NCI-H2196 (cell line): ENCODE measurements around the gene CD96.
"Not testable (repeated sequence)": the region's sequence is repeated elsewhere in the genome, so short reads cannot be mapped to it uniquely, and the experiment has no call there.

Experiments used
- DNase-seq: peaks from one replicate; lab custom pipeline; 2025; ENCODE audit not compliant: unreplicated experiment; lab: John Stamatoyannopoulos, UW

Gene CD96

DNA sequence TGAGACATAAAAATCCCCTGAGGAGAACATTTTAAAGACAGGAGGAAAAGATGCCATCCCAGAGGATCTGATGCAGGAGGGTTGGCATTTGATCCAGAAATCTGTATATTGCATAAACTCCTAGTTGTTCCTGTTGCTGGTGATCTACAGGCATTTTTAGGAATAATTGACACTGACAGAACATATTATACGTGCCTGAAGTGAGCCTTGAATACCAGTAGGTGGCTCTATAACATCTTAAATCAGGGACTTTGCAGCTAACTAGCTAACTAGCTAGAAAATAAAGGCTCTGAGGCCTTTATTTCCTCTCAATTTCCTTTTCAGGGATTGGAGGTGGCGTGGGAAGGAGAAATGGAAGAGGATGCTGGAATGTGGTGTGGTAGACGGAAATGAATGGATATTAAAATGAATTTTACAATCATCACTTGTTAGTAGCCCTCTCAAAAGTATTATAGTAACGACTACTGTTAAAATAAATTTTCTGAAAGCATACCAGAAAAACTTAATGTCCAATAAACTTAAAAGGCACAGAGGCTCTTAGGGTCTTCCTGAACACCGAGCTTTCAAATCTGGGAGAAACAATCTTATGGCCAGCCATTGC is 127.0 kb downstream of the CD96 start:
- DNase-seq, result peak; percentile 79

DNA sequence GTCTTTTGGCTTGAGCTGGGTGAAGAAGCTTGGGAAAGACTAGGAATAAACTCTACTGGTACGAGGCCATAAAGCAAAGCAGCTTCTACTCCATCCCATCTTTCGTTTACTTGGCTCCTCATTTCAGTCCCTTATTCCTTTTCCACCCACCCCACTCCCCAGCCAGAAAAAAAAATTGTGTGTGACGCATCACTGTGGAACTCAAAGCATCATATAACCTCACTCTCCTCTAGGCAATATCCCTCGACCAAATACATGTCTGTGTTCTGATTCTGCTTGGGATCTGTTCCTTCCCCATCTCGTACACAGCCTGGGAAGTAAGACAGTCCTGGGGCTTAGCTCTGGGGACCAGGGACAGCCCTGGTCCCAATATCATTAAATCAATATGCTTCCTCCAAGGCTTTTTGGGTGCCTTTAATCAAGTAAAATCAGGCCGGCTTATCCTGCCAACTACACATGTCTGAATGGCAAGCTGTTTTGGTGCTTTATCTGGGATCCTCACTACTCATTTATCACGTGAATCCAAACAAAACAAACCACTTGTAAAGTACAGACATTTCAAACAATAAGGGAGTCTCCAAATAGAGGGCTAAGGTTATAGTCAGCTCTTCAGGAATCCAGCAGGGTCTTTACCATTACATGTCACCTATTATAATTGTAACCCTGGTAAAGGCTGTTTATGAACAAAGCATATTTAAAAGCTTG is 128.1 kb downstream of the CD96 start:
- no peak for DNase-seq

DNA sequence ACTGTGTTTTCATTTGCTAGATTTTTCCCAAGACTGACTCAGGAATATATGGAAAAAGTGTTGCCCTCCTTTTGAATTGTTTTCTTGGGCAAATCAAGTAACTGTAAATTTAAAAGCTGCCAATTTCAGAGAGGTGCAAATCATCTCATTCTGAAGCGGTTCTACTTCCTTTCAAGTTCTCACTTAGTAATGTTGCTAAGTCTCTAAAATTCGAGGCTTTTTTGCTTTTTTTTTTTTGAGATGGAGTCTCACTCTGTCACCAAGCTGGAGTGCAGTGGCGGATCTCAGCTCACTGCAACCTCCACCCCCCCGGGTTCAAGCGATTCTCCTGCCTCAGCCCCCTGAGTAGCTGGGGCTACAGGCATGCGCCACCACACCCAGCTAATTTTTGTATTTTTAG is 130.5 kb downstream of the CD96 start:
- not testable (repeated sequence) for DNase-seq

DNA sequence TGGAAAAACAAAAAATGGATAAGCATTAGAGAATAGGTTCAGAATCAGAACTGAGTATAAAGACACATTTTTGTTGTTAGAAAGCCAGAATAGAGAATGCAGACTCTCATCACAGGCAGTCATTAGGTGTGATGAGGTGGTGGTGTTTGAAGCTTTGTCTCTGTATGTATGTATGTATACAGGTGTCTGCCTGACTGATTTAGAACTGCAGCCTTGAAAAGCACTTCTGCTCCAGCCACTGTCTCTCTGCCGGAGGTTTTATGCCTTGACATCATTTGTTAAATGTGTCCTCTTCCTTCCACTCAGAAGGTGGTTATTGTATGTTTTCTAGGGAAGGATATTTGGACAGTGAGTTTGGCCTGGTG is 133.8 kb downstream of the CD96 start:
- DNase-seq, result no peak

DNA sequence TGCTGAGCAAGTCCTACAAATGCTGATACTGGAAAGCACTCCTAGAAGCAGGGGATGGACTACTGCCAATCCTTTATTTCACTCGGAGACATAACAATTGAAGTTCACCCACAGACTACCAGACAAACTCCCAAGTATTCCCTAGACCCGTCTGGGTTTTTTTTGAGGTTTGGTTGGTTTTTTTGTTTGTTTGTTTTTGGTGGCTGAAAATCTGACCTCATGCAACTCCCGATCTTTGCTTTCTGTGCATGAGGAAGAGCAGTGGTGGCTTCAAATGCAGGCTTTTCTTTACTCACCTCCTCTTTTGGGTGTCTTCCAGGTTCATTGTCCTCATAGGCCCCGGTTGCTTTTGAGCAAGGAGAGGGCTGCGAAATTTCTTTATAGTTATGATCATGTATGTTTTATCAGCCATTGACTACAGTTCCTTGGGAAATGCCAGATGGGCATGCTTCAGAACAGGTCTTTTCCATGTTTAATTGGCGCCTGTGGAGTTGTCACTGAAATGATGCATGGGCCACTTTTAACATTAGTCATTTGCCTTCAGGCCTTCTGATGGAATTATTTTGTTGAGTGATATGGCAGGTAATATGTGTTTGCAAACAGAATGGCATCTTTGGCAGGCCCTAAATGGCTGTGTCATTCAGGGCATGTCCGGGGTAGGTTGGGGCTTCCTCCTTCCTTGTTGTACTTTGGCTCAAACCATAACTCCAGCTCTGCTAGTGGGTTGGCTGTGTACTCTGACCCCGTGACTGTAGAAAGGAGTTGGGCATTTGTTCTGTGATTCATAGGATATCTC is 134.4 kb downstream of the CD96 start:
- DNase-seq, result peak; percentile 29

DNA sequence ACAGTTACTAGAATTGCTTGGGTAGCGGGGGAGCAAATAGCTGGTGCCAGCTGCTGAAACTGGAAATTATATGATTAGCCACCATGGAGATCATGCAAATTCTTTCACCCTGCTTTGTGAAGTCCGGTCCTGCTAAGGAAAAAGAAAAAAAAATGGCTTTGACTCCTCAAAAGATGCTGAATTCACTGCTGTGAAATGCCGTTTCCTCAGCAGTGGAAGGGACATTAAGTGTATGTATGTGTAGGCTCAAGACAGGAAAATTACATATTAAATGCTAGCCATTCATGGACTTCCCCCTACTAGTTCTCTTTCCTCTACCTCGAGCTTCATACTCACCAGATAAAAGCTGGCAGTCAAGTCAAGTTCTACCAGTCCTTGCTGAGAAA is 135.0 kb downstream of the CD96 start:
- no peak for DNase-seq

DNA sequence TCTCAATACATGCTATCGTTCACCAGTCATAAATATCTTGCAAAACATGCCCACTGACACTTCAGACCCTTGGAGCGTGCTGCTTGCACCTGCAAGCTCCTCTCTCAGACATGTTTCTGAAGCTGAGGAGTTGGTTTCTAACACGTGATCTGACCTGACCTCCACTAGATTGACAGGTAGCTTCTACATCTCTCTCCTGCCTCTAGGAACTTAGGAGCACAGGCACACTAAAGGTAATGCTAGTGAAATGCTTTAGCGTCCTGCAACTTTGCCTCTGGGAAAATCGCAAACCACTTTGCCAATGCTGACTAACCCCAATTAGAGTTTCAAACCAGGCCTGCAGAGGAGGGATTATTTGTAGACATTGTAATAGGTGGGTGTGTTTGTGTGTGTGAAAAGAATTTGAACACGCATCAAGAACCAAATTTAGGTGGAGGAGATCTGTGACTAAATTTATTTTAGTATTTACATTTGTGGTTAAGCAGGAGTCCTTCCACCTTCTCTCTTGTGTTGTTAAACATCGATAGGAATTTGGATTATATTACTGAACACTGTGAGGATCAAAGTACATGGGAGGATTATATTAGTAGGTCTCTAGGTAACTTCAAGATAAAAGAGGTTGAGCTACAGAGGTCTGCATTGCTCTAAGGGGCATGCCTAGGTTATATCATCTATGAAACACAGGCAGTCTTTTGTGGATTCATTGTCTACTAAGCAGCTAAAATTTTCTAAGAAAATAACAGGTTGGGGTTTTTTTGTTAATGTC is 139.8 kb downstream of the CD96 start:
- no peak for DNase-seq

DNA sequence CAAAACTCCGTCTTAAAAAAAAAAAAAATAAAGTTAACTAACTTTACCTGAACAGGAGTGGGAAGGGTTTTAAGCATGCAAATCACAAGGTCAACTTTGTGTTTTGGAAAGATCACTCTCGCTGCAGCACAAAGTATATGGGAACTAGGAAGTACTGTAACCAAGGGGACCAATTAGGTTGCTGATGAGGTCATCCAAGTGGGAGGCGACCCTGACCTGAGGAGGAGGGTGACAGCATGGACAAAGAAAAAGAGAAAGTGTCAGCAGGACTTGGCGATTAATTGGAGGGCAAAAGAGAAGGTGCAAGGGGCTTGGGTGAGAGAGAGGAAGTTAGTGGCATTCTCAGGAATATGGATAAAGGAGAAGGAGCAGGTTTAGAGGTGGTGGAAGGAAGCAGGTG is 142.6 kb downstream of the CD96 start:
- DNase-seq, result no peak

DNA sequence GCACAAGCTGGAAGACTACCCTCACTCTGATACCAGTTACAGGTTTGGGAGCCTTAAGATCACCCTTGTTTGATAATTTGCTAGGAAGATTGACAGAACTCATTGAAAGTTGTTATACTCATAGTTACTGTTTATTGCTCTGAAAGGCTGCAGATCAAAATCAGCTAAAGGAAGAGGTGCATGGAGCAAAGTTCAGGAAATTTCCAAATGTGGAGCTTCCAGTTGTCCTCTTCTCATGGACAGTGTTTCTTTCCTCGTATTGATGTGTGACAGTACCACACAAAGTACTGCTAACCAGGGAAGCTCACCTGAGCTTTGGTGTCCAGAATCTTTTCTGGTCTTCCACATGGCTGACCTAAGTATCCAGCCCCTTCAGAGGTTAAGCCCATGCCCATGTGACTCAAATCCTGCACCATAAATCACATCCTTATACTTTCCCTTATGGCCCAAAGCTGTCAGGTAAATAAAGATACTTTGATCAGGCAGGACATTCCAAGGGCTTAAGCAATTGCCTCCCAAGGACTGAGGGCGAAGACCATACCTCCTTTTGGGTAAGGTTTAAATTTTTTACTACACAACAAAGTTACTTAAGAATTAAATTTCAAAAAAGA is 146.3 kb downstream of the CD96 start:
- DNase-seq, result no peak

DNA sequence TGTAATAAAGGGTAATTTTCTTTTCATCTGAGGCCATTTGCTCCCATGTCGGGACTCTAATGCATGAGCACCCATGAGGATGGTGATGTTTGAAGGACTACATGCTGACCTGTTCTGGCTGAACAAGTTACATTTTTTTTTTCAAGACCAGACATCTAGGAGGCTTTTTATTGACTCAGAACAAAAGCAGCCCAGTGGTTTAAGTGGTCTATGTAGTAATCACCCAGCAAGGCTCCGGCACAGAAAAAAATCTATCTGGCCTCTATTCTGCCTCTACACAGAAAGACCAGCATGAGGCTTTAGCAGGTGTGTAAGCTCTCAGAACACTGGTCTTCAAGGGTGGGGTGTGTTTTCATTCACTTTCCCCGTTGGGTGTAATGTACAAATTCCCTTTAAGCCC is 148.2 kb downstream of the CD96 start:
- no peak for DNase-seq

DNA sequence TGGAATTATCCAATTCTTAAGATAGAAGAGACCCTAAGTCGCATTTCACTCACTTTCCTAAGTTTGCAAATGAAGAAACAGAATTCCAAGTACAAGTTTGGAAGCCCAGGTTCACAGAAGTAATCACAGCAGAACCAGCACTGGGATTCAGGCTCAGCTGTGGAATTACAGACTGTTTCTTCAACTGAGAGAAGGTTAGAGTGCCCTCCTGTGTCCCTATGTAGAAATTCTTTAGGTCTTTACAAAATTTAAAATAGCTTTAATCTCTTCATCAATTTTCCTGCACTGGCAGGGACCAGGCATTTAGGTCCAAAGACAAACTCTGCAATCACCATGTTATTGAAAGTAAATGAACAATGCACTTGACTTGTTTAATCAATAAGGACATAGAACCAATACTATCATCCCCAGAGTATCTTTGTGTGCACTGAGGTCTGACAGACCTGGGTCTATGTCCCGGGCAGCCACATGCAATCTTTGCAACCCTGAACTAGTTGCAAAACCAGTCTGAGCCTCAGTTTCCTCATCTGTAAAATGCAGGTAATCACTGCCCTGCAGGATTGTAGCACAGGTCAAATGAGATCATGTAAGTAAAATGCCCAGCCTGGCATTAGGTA is 149.4 kb downstream of the CD96 start:
- DNase-seq, result no peak

DNA sequence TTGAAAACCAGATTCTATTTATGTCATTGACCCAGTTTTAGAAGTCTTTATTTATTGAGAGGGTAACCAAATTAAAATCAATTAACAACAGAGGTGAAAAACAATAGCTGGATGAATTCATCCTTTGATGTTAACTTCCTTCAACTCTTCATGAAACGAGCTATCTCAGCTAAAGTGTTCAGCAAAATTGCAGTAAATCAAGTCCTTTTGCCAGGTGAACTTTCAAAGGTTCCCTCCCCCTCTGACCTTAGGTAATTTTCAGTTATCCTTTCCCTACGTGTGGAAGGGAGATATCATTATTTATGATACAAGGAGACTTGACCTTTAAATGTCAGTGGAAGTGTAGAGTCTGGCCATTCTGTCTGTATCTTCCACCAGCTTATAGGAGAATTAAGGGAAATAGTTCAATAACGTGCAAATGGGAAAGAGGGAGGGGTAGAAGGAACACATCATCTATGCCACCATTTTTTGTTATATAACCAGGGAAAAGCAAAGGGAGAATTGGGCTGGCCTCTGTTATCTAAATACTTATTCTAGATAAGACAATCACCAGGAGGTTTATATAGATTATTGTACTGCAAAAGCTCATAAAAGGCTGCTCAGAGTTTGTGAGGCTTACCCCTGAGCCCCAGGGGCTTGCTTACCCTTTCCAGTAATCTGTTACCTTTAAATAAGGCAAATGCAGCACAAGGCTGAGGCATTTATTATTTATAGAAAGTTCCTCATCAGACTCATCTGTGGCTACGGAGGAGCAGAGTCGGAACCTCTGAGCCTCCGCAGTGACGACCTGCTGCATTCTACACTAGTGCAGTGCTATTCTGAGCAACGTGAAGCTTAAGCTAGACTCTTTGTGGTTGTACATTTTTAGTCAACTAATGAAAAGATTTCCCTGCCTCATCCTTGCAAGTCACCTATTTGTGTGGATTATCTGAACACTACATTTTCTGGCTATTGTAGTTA is 150.9 kb downstream of the CD96 start:
- no peak for DNase-seq

DNA sequence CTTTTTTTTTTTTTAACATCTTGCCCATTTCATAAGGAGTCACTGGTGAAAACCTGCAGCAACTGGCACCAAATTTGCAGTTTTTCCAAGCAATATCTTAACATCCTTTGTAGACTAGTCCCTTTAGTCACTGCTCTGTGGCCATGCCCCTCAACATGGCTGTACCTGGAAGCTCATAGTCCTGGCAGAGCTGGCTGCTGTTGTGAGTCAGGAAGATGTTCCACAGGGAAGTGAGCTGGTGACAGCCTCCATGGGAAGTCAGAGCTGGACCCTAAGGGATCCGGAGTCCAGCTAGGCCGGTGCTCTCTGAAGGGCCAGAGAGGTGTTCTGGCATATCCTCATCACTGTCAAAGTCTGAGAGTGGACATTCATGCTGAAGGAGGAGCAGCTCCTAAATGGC is 152.5 kb downstream of the CD96 start:
- DNase-seq, result no peak

DNA sequence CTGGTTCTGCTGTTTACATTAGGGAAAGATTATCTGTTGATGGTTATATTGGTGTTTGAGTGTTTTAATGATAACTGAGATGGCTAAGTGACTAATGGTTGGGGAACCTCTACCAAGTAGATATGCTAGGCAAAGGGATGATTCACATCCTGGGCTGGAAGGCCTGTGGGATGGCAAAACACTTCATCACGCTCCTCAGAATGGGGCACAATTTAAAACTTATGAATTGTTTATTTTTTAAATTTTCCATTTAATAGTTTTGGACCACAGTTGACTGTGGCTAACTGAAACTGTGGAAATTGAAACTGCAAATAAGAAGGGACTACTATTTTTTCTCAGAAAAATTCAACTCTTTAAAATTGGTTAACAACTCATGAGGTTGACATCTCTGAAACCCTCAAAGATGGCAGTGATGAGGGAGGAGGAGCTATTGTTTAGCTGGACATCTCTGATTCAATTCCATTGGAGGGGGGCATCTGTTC is 153.7 kb downstream of the CD96 start:
- no peak for DNase-seq

DNA sequence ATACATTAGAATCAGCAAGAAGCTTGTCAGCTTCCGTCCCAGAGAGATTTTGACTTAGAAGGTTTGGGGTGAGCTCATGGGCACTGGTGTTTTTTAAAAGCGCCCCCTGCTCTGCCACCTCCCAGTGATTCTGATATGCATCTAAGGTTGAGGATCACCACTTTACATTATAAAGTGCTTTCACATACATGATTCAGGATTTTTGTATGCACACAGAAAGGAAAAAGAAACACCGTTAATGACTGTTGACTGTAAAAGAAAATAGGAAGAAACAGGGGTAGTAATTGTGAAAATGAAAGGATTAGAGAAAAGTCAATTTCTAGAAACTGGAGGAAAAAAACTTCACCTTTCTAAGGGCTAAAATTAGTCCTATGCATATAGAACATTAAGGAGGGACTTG is 158.1 kb downstream of the CD96 start:
- no peak for DNase-seq

DNA sequence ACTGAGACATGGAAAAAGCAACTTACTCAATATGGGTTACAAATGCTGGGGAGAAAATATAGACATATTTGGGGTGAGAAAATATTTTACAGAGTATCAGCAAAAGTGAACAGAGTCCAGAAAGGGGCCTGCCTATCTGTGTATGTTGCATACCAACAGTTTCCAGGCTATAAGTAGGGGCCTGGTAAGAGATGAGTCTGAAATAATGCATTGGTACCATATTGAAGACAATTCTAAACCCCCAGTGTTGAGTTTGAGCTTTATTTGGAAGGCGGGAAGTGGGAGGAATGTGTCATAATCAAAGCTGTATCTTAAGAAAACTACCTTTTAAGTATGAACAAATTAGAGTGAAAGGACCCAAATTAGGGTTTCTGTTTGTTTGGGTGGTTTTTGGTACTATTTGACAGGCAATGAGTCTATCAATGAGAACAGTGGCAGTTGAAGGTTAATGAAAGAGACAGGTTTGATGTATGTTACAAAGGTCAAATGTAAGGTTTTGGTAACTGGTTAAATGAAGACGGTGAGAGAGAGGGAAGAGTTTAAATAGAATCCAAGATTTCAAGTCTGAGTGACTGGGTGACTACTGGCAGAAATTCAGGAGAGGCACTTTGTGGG is 159.4 kb downstream of the CD96 start:
- DNase-seq, result no peak
